H54 (cell line): ENCODE measurements around the gene C19orf53.
A peak's percentile ranks its signal among the peaks of the same experiment; 100 is the strongest.
"Not testable (repeated sequence)": the region's sequence is repeated elsewhere in the genome, so short reads cannot be mapped to it uniquely, and the experiment has no call there.

ENCODE experiments used
- DNase-seq: peaks from one replicate; pipeline ENCODE4 v3.0.0; 2011; ENCODE audit warnings: low spot score, mixed read lengths; ENCODE audit not compliant: insufficient read length
- FAIRE-seq: peaks from 3 replicates; lab custom pipeline; 2011; peaks lifted over from hg19 to GRCh38; lab: Jason Lieb, UNC
- POLR2A ChIP-seq: IDR thresholded peaks from 2 replicates; pipeline ENCODE4 v1.6.1; 2011; ENCODE audit warnings: low read depth, mild to moderate bottlenecking, low read length

C19orf53 gene

GRCh38 chr19:13751436-13751835, 22.8 kb upstream of the C19orf53 start:
- no peak for TF ChIP-seq POLR2A
- FAIRE-seq (no peak), DNase-seq (no peak)

GRCh38 chr19:13753622-13754021, 20.6 kb upstream of the C19orf53 start:
- not testable (repeated sequence) for FAIRE-seq, DNase-seq

- DNase-seq, result no peak
- FAIRE-seq, result no peak
- TF ChIP-seq POLR2A, result no peak
Measured at GRCh38 chr19:13756210-13756609, 18.0 kb upstream of the C19orf53 start.

GRCh38 chr19:13757805-13758772, 16.2 kb upstream of the C19orf53 start:
- no peak for TF ChIP-seq POLR2A
- FAIRE-seq (no peak), DNase-seq (no peak)

GRCh38 chr19:13758795-13759194, 15.5 kb upstream of the C19orf53 start:
- DNase-seq, result no peak
- TF ChIP-seq POLR2A, result no peak
- no peak for FAIRE-seq

GRCh38 chr19:13761423-13761822, 12.8 kb upstream of the C19orf53 start:
- TF ChIP-seq POLR2A, result no peak
- DNase-seq (no peak), FAIRE-seq (no peak)

GRCh38 chr19:13762635-13763235, 11.5 kb upstream of the C19orf53 start:
- FAIRE-seq (no peak), DNase-seq (no peak)
- no peak for TF ChIP-seq POLR2A

GRCh38 chr19:13763265-13763664, 11.0 kb upstream of the C19orf53 start:
- TF ChIP-seq POLR2A, result no peak
- DNase-seq, result no peak
- FAIRE-seq, result no peak

GRCh38 chr19:13764101-13764807, 10.0 kb upstream of the C19orf53 start, which contains the start of gene MRI1:
TSS of gene MRI1 (plus strand) at chr19:13764522. CDS start at chr19:13764589, 67 bp downstream.
- DNase-seq, result peak; percentile 63
- TF ChIP-seq POLR2A, result peak; percentile 76
- FAIRE-seq, result no peak

GRCh38 chr19:13764821-13765394, 9.3 kb upstream of the C19orf53 start:
- no peak for TF ChIP-seq POLR2A
- FAIRE-seq, result no peak
- DNase-seq, result no peak

GRCh38 chr19:13765395-13766094, 8.7 kb upstream of the C19orf53 start:
- TF ChIP-seq POLR2A, result no peak
- no peak for FAIRE-seq
- no peak for DNase-seq

GRCh38 chr19:13766095-13766481, 8.2 kb upstream of the C19orf53 start:
- FAIRE-seq (no peak), DNase-seq (no peak)
- TF ChIP-seq POLR2A, result no peak

GRCh38 chr19:13768510-13768909, 5.7 kb upstream of the C19orf53 start:
- no peak for TF ChIP-seq POLR2A
- FAIRE-seq (no peak), DNase-seq (no peak)
